ENCODE data around the gene CLPX.
"Not testable (repeated sequence)": the region's sequence is repeated elsewhere in the genome, so short reads cannot be mapped to it uniquely, and the experiment has no call there.

CLPX gene

GRCh38 chr15:65101891-65102708 is 83.0 kb downstream of the CLPX start:
- no peak for DNase-seq
- TF ChIP-seq CTCF (IDR thresholded peaks at IDR 0.05; ENCODE audit: low read depth, low read length, missing control alignments), result no peak

GRCh38 chr15:65101411-65101890 is 83.7 kb downstream of the CLPX start:
- peak; percentile 65 for DNase-seq
- in situ Hi-C loops (cut with HindIII; ENCODE audit: low pct_ligation_motif_present, low sequenced_read_pairs), result no loop called here
- H3K36me3 ChIP-seq (replicated peaks), result peaks cover 18% of the 10 kb centered on the region
- H3K4me3 ChIP-seq (ENCODE audit: low read depth, low read length), result no peak overlapping the region
- H3K27ac ChIP-seq, result no peak overlapping the region
- no peaks in the 10 kb centered on the region for H3K27me3 ChIP-seq (replicated peaks)
- TF ChIP-seq CTCF (IDR thresholded peaks at IDR 0.05; ENCODE audit: low read depth, low read length, missing control alignments), result peak; percentile 94

More at GRCh38 chr15:65101891-65102708, 83.0 kb downstream of the CLPX start:
- H3K27me3 ChIP-seq (replicated peaks), result no peaks in the 10 kb centered on the region
- H3K4me3 ChIP-seq (ENCODE audit: low read depth, low read length), result peak overlapping the region; percentile 9
- peaks cover 18% of the 10 kb centered on the region for H3K36me3 ChIP-seq (replicated peaks)
- H3K27ac ChIP-seq, result no peak overlapping the region
- in situ Hi-C loops (cut with HindIII; ENCODE audit: low pct_ligation_motif_present, low sequenced_read_pairs), result no loop called here

- H3K4me3 ChIP-seq (ENCODE audit: low read depth, low read length), result no peak overlapping the region
- in situ Hi-C loops (cut with HindIII; ENCODE audit: low pct_ligation_motif_present, low sequenced_read_pairs), result no loop called here
- TF ChIP-seq CTCF (IDR thresholded peaks at IDR 0.05; ENCODE audit: low read depth, low read length, missing control alignments), result no peak
- no peak for DNase-seq
- no peaks in the 10 kb centered on the region for H3K27me3 ChIP-seq (replicated peaks)
- no peak overlapping the region for H3K27ac ChIP-seq
- peaks cover 12% of the 10 kb centered on the region for H3K36me3 ChIP-seq (replicated peaks)
Observed at GRCh38 chr15:65100442-65100841, 84.7 kb downstream of the CLPX start.

GRCh38 chr15:65099801-65100200 is 85.3 kb downstream of the CLPX start:
- in situ Hi-C loops (cut with HindIII; ENCODE audit: low pct_ligation_motif_present, low sequenced_read_pairs); H3K36me3 ChIP-seq (replicated peaks); DNase-seq; H3K27me3 ChIP-seq (replicated peaks); H3K27ac ChIP-seq; H3K4me3 ChIP-seq (ENCODE audit: low read depth, low read length): not testable (repeated sequence)

- in situ Hi-C loops (cut with HindIII; ENCODE audit: low pct_ligation_motif_present, low sequenced_read_pairs), result no loop called here
- H3K4me3 ChIP-seq (ENCODE audit: low read depth, low read length), result no peak overlapping the region
- DNase-seq, result no peak
- H3K27me3 ChIP-seq (replicated peaks), result no peaks in the 10 kb centered on the region
- TF ChIP-seq CTCF (IDR thresholded peaks at IDR 0.05; ENCODE audit: low read depth, low read length, missing control alignments), result no peak
- H3K27ac ChIP-seq, result no peak overlapping the region
- H3K36me3 ChIP-seq (replicated peaks), result peaks cover 9% of the 10 kb centered on the region
Observed at GRCh38 chr15:65099336-65099735, 85.8 kb downstream of the CLPX start.
